GM18861 (cell line): ENCODE results near the gene HSD17B7.
"Not testable (repeated sequence)": the region's sequence is repeated elsewhere in the genome, so short reads cannot be mapped to it uniquely, and the experiment has no call there.

Experiments
- ATAC-seq: cut with Tn5 transposase; IDR thresholded peaks from one replicate; pipeline ENCODE4 v1.9.1; 2021; ENCODE audit not compliant: unreplicated experiment

HSD17B7 gene

DNA sequence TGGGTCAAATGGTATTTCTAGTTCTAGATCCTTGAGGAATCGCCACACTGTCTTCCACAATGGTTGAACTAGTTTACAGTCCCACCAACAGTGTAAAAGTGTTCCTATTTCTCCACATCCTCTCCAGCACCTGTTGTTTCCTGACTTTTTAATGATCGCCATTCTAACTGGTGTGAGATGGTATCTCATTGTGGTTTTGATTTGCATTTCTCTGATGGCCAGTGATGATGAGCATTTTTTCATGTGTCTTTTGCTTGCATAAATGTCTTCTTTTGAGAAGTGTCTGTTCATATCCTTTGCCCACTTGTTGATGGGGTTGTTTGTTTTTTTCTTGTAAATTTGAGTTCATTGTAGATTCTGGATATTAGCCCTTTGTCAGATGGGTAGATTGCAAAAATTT lies 17.0 kb downstream of the HSD17B7 start:
- not testable (repeated sequence) for ATAC-seq

- not testable (repeated sequence) for ATAC-seq
Observed at GRCh38 chr1:162812357-162812756, 21.9 kb downstream of the HSD17B7 start.

DNA sequence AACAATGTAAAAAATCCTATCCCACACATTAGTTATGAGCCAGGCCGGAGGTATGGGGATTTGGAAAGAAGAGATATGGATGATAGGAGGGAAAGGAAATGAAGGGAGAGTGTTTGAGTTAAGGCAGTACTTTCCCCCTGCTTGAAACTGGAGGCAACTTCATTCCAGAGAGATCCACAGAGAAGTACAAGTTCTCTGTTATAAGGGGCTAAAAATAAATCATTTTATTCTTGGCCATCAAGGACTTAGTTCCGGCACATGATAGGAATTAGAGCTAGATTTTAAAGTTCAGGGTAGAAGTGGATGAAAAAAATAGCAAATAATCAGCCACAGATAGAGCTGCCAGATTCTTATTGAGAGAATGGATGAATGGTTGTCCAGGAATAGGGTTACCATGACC lies 27.6 kb downstream of the HSD17B7 start:
- ATAC-seq: not testable (repeated sequence)

GRCh38 chr1:162818666-162819065 lies 28.2 kb downstream of the HSD17B7 start:
- not testable (repeated sequence) for ATAC-seq

- ATAC-seq: no peak
Observed at GRCh38 chr1:162822391-162823200, 32.1 kb downstream of the HSD17B7 start.

- no peak for ATAC-seq
Observed at GRCh38 chr1:162823231-162823630, 32.7 kb downstream of the HSD17B7 start.

DNA sequence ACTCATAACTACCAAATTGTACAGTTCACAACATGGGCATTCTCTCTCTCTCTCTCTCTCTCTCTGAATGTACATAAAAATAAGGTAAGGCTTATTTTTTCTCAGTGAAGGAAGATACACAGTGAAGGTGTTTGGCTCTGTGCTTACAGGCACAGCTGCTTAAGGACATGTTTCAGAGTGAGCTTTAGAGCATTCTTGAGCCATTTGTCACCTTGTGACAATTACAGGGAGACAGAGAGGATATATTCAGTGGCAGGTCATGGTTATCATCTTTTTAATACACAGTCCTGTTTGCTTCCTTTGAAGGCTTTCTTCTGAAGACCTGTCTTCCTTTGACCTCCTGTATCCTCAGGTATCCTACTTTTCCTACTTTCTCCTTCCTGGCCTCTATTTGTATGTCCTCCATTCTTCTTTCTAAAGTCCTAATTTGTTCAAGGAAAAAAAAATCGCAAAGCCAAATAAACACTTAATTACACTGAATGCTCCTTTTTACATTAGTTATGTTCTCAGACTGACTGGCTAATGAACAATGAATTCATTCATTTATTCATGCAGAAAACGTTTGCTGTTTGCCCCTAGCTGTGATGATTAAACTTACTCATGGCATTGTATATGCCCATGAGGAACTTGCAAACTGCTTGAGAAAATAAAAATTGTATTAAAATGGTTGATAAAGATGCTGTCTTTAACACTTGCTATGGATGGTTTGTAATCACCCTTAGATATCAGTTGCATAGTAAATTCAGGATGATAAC lies 33.4 kb downstream of the HSD17B7 start:
- ATAC-seq: no peak

DNA sequence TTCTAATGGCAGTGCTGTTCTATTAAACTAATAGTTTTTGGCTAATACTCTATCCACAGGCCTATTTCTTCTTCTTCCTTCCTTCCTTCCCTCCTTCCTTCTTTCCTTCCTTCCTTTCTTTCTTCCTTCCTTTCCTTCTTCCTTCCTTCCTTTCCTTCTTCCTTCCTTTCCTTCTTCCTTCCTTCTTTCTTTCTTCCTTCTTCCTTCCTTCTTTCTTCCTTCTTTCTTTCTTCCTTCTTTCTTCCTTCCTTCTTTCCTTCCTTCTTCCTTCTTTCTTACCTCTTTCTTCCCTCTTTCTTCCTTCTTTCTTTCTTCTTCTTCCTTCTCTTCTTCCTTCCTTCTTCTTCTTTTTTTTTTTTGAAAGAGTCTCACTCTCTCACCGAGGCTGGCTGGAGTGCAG lies 38.8 kb downstream of the HSD17B7 start:
- no peak for ATAC-seq

DNA sequence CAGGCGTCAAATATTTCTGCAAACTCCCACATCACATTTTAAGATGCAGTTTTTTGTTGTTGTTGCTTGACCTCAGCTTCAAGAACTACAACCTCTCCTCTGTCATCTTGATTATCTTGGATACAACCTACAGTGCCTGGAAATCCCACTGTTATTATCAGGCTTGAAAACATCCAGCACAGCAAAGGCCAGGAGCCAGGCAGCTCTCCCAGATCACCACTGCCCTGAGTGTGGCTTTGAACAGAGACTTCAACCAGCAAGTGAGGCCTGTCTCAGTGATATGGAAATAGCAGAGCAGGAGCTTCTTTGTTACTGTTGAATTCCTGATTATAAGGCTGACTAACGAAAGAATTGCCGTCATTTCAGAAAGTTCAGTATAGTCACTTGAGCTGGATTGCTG lies 42.0 kb downstream of the HSD17B7 start:
- ATAC-seq: no peak

GRCh38 chr1:162835157-162835899 lies 44.8 kb downstream of the HSD17B7 start:
- peak; percentile 92 for ATAC-seq

DNA sequence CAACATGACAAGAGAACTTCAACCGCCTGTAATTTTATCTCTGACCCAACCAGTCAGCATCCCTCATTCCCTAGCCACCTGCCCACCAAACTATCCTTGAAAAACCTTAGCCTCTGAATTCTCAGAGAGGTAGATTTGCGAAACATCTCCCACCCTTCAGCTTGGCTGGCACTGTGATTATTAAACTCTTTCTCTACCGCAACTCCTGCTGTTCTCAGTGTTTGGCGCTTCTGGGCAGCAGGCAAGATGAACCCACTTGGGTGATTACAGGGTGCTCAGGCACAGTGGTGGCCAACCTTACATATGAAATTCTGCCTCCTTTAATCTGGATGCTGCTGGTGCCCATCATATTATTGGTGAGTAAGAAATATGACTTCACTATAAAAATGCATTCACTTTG lies 48.4 kb downstream of the HSD17B7 start:
- no peak for ATAC-seq

DNA sequence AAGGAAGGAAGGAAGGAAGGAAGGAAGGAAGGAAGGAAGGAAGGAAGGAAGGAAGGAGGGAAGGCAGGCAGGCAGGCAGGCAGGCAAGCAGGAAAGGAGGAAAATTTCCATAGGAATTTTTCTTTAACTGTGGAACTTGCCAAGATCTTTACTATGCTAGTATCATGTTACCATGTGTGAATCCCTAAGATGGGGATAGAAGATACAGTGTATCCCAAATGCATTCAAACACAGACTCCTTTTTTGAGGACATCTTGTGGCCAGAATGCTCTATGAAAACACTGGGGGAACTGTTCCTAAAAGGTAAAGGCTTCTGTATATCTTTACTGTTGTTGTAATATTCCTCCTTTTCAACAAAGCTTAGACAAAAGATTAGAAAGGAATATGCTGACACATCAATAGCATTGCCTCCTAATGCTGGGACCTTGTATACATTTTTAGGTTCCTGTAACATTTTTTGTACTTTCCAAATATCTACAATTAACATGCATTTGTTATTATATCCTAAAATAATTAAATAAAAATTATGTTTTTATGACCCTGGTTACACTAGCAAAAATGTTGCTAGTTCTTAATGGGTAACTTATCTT lies 49.8 kb downstream of the HSD17B7 start:
- ATAC-seq: no peak

GRCh38 chr1:162844153-162844552 lies 53.7 kb downstream of the HSD17B7 start:
- ATAC-seq: no peak

- ATAC-seq: no peak
Observed at GRCh38 chr1:162846256-162847212, 56.0 kb downstream of the HSD17B7 start.

DNA sequence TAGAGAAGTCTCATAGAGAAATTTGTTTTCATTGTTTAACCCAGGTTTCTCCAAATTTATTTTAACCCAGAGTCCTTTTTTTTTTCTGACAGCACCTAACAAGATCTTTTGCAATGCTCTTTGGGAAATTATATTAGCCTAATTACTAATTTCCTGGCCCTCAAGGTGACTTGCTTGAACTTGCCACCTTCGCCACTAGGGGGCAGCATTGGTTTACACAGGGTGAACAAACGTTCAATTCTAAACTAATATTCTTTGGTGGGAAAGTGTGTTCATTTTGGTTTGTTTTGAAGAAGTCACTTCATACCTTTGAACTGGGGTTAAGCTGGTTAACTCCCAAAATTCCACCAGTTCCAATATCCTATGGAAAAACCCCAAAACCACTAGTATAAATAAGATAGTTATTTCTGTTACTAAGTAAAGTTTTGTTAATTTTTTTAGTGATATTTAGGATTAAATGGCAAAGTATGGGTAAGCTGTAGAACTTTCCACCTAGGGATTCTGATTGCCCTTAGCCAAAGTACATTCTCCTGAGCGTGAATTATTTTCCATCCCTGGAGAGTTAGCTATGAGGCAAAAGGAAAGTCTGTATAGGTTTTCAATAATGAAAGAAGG lies 57.4 kb downstream of the HSD17B7 start:
- ATAC-seq: no peak

DNA sequence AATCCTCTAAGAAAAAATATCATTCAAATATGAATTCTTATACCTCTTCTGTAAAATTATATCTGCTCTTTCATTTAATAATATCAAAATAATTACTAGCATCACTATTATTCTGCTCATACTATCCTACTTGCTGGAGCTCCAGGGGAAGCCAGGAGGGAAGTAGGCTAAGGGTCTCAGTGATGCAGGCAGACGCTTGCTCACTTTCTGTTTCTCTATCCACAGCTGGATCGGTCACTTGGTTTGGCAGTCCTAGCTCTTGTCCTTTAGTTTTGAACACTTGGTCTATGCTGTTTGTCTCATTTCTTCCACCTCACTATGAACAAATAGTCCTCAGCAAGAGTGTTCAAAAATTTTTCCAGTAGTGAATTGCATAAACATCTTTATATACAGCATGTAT lies 59.2 kb downstream of the HSD17B7 start:
- ATAC-seq: no peak

GRCh38 chr1:162851341-162851740 lies 60.8 kb downstream of the HSD17B7 start:
- no peak for ATAC-seq

GRCh38 chr1:162854245-162854882 lies 63.9 kb downstream of the HSD17B7 start:
- ATAC-seq: peak; percentile 94

GRCh38 chr1:162855461-162856150 lies 65.1 kb downstream of the HSD17B7 start:
- no peak for ATAC-seq
